Frontal cortex (tissue), 4 donors: ENCODE data around the gene UGT1A6. TPM values are rescaled to one million over a fixed set of nuclear protein-coding genes. Genes with fewer than 3 reads are reported as not detected.

Source experiments
- DNase-seq, 2 donors: peaks; one replicate each; pipeline ENCODE4 v3.0.0; 2012; ENCODE audit warnings: low spot score in 2 of 2
- FAIRE-seq: peaks from 2 replicates; lab custom pipeline; 2012; peaks lifted over from hg19 to GRCh38; lab: Jason Lieb, UNC
- total RNA-seq: library from RNA; depleted of rRNA; stranded (reverse); fragments of >200 nt; gene quantifications from one replicate; pipeline ENCODE4 v1.2.3, GENCODE V29; 2014
- donor health status: control.
- donor health status: control.
- donor health status: control.

The UGT1A6 gene
- total RNA-seq, 1 donor from 2014 or later, result not detected

GRCh38 chr2:233758849-233759248 lies 66.2 kb downstream of the UGT1A6 start:
- FAIRE-seq (no peak), DNase-seq (no peak)

- FAIRE-seq (no peak), DNase-seq (no peak)
Observed at GRCh38 chr2:233760043-233760442, 67.4 kb downstream of the UGT1A6 start, which contains the start of gene UGT1A1. Gene UGT1A1 (plus strand): TSS chr2:233760270. CDS start chr2:233760288, 18 bp downstream.

DNA sequence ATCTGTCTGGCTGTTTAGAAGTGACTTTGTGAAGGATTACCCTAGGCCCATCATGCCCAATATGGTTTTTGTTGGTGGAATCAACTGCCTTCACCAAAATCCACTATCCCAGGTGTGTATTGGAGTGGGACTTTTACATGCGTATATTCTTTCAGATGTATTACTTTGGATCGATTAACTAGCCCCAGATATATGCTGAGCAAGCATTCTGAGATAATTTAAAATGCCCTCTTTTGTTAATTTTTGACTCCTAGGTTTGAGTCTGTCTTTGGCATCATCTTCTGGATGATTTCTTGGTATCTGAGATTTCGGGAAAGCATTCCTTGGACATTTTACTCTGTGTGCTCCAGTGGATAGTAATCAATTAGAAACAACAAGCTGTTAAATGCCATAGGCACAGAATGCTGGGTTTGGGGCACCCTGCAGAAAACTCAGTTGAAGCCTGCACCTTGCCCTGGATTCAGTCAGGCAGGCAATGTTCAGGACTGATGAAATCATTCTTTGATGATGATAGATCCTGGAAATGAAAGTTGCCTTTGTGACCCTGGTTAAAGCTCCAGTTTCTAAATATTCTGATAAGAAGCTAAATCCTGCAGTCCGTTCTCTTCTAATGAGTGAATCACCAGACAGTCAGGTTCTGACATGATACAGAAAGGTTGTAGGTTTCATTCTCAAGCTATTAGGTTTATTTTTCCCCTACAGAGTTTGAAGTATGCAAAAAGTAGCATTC lies 68.5 kb downstream of the UGT1A6 start:
- FAIRE-seq, result no peak

GRCh38 chr2:233764264-233764663 lies 71.6 kb downstream of the UGT1A6 start:
- FAIRE-seq, result no peak
- DNase-seq, result no peak

More for the DNA sequence above, 68.5 kb downstream of the UGT1A6 start:
- DNase-seq, result no peak

GRCh38 chr2:233764761-233765160 lies 72.1 kb downstream of the UGT1A6 start:
- FAIRE-seq (no peak), DNase-seq (no peak)

DNA sequence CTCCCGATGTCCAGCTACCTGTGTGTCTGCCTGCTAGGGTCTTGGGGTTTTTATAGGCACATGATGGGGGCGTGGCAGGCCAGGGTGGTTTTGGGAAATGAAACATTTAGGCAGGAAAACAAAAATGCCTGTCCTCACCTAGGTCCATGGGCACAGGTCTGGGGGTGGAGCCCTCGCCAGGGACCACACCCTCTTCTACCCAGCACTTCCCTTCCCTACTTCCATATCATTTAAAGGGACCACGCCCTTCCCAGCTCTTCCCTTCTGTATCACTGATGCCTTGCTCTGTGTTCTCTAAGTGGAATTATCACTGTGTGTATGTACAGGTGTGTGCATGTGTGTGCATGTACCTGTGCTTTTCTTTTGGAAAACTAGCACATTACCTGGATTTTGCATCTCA lies 73.7 kb downstream of the UGT1A6 start:
- DNase-seq, result no peak
- no peak for FAIRE-seq

- FAIRE-seq (no peak), DNase-seq (no peak)
Observed at GRCh38 chr2:233768076-233768475, 75.4 kb downstream of the UGT1A6 start.

DNA sequence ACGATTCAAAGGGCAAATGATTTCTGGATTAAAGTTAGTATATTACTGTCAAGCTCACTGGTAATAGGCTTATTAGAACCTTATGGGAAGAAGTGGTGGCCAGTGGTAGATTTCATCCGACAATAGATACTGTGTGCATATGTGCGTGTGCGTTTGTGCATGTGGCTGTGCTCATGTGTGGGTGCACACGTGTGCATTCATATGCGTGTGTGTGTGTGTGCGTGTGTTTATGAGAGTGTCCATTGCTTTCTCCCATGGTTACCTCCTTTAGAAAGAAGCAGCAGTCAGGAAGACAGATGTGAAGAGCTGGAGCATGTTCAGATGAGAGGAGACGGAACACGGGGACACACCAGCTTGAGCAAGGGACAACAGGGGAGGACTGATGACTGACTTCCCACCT lies 76.6 kb downstream of the UGT1A6 start:
- no peak for DNase-seq
- no peak for FAIRE-seq

DNA sequence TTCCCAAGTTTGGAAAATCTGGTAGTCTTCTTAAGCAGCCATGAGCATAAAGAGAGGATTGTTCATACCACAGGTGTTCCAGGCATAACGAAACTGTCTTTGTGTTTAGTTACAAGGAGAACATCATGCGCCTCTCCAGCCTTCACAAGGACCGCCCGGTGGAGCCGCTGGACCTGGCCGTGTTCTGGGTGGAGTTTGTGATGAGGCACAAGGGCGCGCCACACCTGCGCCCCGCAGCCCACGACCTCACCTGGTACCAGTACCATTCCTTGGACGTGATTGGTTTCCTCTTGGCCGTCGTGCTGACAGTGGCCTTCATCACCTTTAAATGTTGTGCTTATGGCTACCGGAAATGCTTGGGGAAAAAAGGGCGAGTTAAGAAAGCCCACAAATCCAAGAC lies 79.5 kb downstream of the UGT1A6 start:
- DNase-seq, result no peak
- FAIRE-seq, result no peak

DNA sequence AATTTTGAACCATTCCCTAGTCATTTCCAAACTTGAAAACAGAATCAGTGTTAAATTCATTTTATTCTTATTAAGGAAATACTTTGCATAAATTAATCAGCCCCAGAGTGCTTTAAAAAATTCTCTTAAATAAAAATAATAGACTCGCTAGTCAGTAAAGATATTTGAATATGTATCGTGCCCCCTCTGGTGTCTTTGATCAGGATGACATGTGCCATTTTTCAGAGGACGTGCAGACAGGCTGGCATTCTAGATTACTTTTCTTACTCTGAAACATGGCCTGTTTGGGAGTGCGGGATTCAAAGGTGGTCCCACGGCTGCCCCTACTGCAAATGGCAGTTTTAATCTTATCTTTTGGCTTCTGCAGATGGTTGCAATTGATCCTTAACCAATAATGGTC lies 79.9 kb downstream of the UGT1A6 start:
- DNase-seq (no peak), FAIRE-seq (no peak)

DNA sequence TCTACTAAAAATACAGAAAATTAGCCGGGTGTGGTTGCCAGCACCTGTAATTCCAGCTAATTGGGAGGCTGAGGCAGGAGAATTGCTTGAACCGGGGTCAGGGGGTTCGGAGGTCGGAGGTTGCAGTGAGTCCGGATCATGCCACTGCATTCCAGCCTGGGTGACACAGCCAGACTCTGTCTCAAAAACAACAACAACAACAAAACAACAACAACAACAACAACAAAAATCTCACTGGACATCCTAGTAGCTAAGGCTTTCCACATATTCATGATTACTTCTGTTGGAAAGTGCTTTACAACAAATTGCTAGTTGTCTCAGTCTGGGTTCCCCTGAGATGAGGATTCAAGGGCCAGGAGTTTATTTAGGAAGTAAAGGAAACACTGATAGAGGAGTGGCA lies 81.2 kb downstream of the UGT1A6 start:
- DNase-seq (no peak), FAIRE-seq (no peak)

DNA sequence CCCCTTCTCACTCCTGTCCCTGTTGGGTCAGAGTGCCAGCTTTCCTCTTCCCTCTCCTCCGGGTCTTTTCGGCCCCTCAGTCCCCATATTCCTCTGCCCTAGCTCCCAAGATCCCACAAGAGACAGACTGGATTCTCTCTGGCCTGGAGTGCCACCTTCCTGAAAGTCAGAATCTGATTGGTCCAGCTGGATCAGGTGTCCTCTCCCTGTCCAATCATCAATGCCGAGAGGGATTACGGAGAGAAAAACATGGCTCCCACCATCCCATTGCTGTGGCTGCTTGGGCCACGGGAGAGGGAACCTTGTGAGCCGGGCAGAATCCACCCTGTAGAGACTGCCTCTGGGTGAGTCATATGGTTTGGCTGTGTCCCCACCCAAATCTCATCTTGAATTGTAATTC lies 82.7 kb downstream of the UGT1A6 start:
- FAIRE-seq, result no peak
- no peak for DNase-seq

- no peak for FAIRE-seq
- no peak for DNase-seq
Observed at GRCh38 chr2:233778030-233778429, 85.3 kb downstream of the UGT1A6 start, which contains the start of gene MROH2A. Gene MROH2A (plus strand): TSS chr2:233778330. CDS start chr2:233779359, 1,029 bp downstream.

DNA sequence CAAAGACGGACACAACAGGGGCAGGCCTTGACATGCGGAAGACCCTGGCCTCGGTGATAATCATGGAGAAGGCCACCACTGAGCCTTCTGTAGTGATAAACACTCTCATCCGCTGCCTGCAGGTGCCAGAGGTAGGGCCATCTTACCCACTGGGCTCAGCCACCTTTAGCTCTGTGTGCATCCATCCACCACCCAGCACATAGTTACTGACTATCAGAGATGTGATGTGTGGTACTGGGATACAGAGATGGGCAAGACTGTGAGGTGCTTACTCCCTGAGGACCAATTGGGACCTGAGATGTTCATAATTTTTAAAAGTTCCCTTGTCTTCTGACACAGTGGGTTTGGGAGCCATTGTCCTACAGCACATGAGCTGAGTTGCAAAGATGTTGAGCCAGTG lies 87.0 kb downstream of the UGT1A6 start:
- no peak for FAIRE-seq
- DNase-seq, result no peak

DNA sequence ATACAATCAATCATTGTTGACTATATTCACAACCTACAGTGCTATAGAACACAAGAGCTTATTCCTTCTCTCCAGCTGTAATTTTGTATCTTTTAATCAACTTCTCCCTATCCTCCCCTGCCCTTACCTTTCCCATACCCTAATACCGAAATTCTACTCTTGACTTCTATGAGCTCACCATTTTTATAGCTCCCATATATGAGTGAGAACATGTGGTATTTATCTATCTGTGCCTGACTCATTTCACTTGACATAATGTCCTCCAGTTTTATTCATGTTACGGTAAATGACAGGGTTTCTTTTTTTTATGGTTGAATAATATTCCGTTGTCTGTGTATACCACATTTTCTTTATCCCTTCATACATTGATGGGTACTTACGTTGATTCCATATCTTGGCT lies 88.1 kb downstream of the UGT1A6 start:
- DNase-seq (no peak), FAIRE-seq (no peak)

GRCh38 chr2:233789554-233789953 lies 96.9 kb downstream of the UGT1A6 start:
- DNase-seq, result no peak
- FAIRE-seq, result no peak

- no peak for DNase-seq
- no peak for FAIRE-seq
Observed at GRCh38 chr2:233791151-233791882, 98.6 kb downstream of the UGT1A6 start.

DNA sequence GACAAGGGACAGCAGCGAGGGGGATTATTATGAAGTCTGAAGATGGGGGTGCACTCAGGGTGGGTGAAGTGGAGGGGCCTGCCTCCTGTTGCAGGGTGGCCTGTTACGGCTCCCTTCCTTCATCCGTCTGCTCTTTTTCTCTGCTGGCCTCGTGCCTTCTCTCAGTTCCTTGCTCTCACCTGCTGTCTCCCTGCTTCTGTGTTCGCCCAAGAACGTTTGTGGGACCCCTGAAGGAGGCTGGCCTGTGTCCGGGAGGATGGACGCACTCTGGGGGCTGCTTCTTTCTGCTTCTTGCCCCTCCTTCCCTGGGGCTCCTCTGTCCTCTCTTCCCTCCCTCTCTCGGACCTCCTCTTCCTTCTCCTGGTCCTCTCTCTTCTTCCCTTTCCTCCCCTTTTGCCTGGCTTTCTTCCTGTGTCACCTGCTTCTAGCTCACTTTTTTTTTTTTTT lies 99.2 kb downstream of the UGT1A6 start:
- FAIRE-seq (no peak), DNase-seq (no peak)

- FAIRE-seq, result no peak
Observed at GRCh38 chr2:233792720-233793119, 100.0 kb downstream of the UGT1A6 start.

GRCh38 chr2:233793465-233794127 lies 100.9 kb downstream of the UGT1A6 start:
- DNase-seq (no peak), FAIRE-seq (no peak)

More at GRCh38 chr2:233792720-233793119, 100.0 kb downstream of the UGT1A6 start:
- DNase-seq, result no peak
